HG03460 (cell line): Measurements from ENCODE around the gene RPS6KB2.
"Not testable (repeated sequence)": the region's sequence is repeated elsewhere in the genome, so short reads cannot be mapped to it uniquely, and the experiment has no call there.

Source experiments
- ATAC-seq: cut with Tn5 transposase; IDR thresholded peaks from one replicate; pipeline ENCODE4 v1.9.1; 2021; ENCODE audit not compliant: unreplicated experiment

RPS6KB2 gene

GRCh38 chr11:67397536-67397935 lies 30.8 kb upstream of the RPS6KB2 start:
- no peak for ATAC-seq

- ATAC-seq, result no peak
Observed at GRCh38 chr11:67397986-67398660, 30.2 kb upstream of the RPS6KB2 start.

GRCh38 chr11:67398661-67399563 lies 29.4 kb upstream of the RPS6KB2 start:
- ATAC-seq, result no peak

- no peak for ATAC-seq
Observed at GRCh38 chr11:67400251-67400941, 27.9 kb upstream of the RPS6KB2 start.

GRCh38 chr11:67400942-67401494 lies 27.3 kb upstream of the RPS6KB2 start:
- peak; percentile 17 for ATAC-seq

GRCh38 chr11:67401495-67402191 lies 26.7 kb upstream of the RPS6KB2 start, which contains the start of gene PPP1CA:
Gene PPP1CA, minus strand, starts transcription at chr11:67401858. Its CDS starts 76 bp downstream, at chr11:67401782.
- peak; percentile 51 for ATAC-seq

- not testable (repeated sequence) for ATAC-seq
Observed at GRCh38 chr11:67402192-67402839, 26.0 kb upstream of the RPS6KB2 start.

GRCh38 chr11:67403085-67403484 lies 25.2 kb upstream of the RPS6KB2 start:
- ATAC-seq, result not testable (repeated sequence)

GRCh38 chr11:67404515-67405195 lies 23.6 kb upstream of the RPS6KB2 start:
- ATAC-seq, result no peak

GRCh38 chr11:67405196-67405567 lies 23.1 kb upstream of the RPS6KB2 start:
- ATAC-seq, result no peak

- no peak for ATAC-seq
Observed at GRCh38 chr11:67405688-67406339, 22.5 kb upstream of the RPS6KB2 start.

- no peak for ATAC-seq
Observed at GRCh38 chr11:67406420-67406968, 21.8 kb upstream of the RPS6KB2 start.

GRCh38 chr11:67406969-67407687 lies 21.2 kb upstream of the RPS6KB2 start:
- ATAC-seq, result no peak

- ATAC-seq, result no peak
Observed at GRCh38 chr11:67407688-67408163, 20.6 kb upstream of the RPS6KB2 start.

- peak; percentile 6 for ATAC-seq
Observed at GRCh38 chr11:67408437-67409200, 19.7 kb upstream of the RPS6KB2 start.

- ATAC-seq, result peak; percentile 53
Observed at GRCh38 chr11:67409261-67409666, 19.0 kb upstream of the RPS6KB2 start.

GRCh38 chr11:67409781-67410368 lies 18.4 kb upstream of the RPS6KB2 start:
- no peak for ATAC-seq
